Panc1 (cell line): ENCODE measurements around the gene S100A7. TPM values are rescaled to one million over a fixed set of nuclear protein-coding genes. Genes with fewer than 3 reads are reported as not detected.

Experiments
- total RNA-seq: library from RNA; stranded (reverse); gene quantifications from one replicate; pipeline ENCODE4 v1.2.1, GENCODE V29; 2021; ENCODE audit not compliant: unreplicated experiment

The S100A7 gene
- total RNA-seq, 1 experiment from 2014 or later, result not detected

Other genes with a start within 250 kb of the S100A7 start
- not detected for gene PRR9, start 243.1 kb downstream of the S100A7 start, total RNA-seq
- gene LORICRIN, start 201.0 kb downstream of the S100A7 start, total RNA-seq, result not detected
- gene PGLYRP3, start 147.7 kb downstream of the S100A7 start, total RNA-seq, result not detected
- gene PGLYRP4, start 111.8 kb downstream of the S100A7 start, total RNA-seq, result not detected
- gene S100A9, start 102.8 kb downstream of the S100A7 start, total RNA-seq, result 0.44 TPM
- not detected for gene S100A12, start 85.0 kb downstream of the S100A7 start, total RNA-seq
- gene S100A8, start 69.6 kb downstream of the S100A7 start, total RNA-seq, result not detected
- not detected for gene S100A7A, start 44.1 kb downstream of the S100A7 start, total RNA-seq
- gene S100A6, start 75.3 kb upstream of the S100A7 start, total RNA-seq, result 1,986 TPM
- gene S100A5, start 80.3 kb upstream of the S100A7 start, total RNA-seq, result 0.72 TPM
- 773 TPM for gene S100A4, start 85.2 kb upstream of the S100A7 start, total RNA-seq
- 12.0 TPM for gene S100A3, start 88.6 kb upstream of the S100A7 start, total RNA-seq
- 6.2 TPM for gene S100A2, start 105.2 kb upstream of the S100A7 start, total RNA-seq
- gene S100A16, start 152.5 kb upstream of the S100A7 start, total RNA-seq, result 61.6 TPM
- 0.57 TPM for gene S100A14, start 155.7 kb upstream of the S100A7 start, total RNA-seq
- 111 TPM for gene S100A13, start 166.9 kb upstream of the S100A7 start, total RNA-seq
- 2.9 TPM for gene S100A1, start 167.8 kb upstream of the S100A7 start, total RNA-seq
- 87.0 TPM for gene CHTOP, start 173.4 kb upstream of the S100A7 start, total RNA-seq
- 46.8 TPM for gene SNAPIN, start 198.1 kb upstream of the S100A7 start, total RNA-seq
- gene ILF2, start 210.3 kb upstream of the S100A7 start, total RNA-seq, result 221 TPM
- gene NPR1, start 218.0 kb upstream of the S100A7 start, total RNA-seq, result 0.36 TPM